T-helper 22 cell (primary cell): ENCODE measurements around the gene GRB7.

ENCODE experiments used
- DNase-seq: peaks from one replicate; pipeline ENCODE4 v3.0.0-alpha.2; 2020; ENCODE audit warnings: low read depth

The GRB7 gene

DNA sequence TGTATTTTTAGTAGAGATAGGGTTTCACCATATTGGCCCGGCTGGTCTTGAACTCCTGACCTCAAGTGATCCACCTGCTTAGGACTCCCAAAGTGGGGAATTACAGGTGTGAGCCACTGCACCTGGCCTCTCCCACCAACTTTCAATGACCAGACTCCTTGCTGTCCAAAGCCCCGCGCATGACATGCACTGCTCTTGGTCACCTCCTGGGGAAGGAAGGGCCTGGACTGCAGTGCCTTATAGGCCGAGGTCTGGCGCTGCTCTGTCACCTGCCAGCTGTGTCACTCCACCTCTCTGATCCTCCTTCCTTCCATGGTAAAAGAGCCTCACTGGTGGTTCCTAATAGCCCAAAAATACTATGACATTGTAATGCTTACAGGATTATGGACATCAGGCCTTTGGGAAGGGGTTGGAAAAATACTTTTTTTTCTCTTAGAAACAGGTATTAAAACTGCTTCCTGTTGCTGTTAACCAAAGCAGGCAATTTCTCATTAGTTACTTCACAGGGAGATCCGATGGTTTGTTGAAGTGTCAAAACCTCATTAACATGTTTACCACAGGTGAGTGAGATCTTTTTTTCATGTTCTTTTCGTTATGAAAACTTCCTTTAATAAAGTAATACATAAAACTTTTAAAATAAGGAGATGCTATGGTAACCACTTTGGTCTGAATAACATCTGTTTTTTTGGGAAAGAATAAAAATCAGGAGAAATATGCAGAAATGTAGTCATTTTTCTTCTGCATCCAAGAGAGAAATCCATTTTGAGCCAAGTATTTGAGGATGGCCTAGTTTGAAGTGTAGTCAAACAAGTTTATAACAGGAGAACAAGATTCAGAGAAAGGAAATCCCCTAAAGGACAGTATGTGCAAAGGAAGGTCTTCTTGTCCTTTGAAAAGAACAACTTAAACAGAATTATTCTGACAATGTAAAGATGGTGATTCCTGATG is 35.5 kb downstream of the GRB7 start:
- DNase-seq, result no peak

DNA sequence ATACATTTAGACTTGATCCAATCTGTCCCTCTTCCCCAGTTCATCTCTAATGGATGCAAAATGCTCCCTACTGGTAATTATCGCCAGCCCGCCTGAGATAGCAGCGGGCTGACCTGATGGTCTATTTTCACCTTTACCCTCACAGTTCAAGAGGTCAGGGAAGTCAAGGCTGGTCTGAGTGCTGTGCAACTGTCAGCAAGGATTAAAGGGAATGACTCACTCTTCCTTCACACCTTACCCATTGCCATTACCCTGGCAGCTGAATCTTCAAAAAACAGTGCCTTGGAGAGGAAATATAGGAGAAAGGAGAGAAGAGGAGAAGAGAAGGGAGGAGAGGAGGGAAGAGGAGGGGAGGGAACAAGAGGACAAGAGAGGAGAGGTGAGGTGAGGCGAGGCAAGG is 36.3 kb downstream of the GRB7 start:
- DNase-seq, result no peak

DNA sequence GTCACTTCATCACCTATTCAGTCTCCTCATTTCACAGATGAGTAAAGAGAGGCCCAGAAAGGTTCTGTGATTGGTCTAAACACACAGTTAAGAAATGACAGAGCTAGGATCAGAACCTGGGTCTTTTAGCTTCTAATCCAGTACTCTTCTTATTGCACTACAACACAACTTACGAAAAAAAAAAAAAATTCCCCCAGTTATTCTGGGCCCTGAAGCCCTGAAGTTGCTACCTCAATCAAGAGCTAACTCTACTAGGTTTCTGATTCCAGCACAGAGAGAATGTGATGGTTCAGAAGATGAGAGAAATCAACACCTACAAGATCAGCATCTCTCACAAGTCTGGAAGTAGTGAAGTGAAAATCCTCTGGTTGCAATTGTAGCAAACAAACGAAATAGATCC is 37.3 kb downstream of the GRB7 start:
- DNase-seq, result no peak

DNA sequence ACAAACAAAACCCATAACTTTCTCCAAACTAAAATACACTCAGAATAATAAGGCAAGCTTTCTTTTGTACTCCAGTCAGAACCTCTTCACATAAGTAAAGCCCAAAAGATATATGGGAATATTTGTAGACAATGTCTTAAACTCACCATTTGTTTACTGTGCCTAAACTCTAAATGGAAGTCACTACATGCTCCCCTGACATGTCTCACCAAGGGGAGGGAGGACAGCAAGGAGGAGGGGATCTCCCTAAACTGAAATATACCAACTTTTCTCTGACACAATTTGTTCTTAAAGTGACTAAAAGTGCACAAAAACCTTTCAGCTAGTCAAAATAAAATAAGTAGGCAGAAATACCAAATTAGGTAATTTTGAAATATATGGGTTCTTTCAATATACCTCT is 38.5 kb downstream of the GRB7 start:
- no peak for DNase-seq

DNA sequence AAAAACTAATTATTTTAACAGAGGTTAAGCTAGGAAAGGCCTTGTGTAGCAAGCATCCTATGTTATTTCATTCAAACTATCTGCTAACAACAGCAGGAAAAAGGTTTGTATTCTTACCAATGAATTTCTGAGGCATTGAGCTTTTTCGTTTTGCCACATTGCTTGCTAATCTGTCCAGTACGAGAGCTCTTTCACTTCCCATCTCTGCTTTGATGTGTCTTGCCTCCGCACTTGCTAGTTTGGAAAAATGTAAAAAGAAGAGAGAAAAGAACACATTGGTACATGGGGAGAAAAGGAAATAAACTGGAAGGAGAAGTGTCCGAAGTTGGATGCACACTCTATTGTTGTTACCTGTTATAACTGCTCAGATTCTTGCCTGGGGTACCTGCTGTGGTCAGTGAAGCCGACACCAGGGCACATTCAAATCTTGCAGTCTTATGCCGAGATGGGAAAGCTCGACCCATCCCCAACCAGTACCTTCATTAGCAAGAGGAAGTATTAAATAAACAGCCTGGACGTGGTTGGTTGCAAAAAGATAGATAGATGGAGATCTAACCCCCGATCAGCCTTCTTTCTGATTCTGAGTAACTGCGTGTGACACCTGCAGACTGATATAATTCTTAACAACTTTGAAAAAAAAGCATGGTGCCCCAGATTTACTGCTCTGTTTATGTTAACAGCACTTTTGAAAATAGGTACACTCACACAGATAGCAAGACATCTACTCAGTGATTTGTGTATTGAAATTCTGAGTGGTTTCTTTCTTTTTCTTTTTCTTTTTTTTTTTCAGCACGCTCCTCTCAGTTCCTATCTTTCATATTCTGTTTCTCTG is 40.0 kb downstream of the GRB7 start:
- no peak for DNase-seq

DNA sequence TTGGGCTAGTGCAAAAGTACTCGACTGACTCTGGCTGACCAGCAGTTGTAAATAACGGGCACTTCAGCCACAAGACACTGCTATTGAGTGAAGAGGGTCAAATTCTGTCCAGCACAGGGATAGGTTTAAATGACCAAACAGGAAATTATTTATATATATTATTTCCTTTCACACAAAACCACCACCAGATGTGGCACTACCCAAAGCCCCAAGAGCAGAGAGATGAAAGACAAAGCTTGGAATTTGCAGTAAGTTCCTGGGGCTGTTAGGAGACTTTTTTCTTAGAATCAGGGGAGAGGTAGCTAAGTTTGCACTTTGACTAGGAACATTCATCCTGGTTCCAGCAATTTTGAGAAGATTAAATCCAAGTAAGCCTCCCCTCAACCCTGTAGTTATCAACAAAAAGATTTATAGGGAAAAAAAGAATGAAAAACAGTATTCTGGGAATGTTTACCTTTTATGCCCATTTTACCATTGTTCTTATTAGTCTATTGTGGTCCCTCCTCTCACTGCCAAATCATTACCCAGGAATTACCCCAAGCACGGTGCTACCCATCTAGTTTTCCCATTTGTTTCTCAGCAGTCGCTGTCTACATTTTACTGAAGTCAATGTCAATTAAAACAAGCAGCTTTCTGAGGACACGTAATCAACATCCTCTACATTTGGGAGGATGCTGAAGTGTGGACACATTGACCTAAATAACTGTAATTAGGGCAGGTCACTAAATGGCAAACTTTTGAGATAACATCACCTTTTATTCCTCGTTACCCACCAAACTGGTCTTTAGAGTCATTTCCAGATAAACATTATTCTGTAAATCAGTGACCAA is 43.5 kb downstream of the GRB7 start:
- no peak for DNase-seq

DNA sequence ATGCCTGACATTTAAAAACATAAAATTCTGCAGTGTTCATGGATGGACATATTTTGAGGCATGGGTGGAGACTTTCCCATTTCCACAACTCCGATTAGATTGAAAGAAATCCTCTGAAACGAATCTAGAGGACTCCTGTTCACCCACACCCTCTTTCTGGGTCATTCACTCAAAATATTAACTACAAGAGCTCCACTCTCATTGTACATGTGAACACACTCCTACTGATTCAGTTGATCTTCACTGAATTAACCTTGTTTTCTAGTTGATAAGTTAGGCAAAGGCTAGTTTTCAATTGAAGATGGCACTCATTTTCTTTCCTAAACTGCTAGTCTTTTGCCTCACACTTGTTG is 44.1 kb downstream of the GRB7 start:
- DNase-seq, result no peak

DNA sequence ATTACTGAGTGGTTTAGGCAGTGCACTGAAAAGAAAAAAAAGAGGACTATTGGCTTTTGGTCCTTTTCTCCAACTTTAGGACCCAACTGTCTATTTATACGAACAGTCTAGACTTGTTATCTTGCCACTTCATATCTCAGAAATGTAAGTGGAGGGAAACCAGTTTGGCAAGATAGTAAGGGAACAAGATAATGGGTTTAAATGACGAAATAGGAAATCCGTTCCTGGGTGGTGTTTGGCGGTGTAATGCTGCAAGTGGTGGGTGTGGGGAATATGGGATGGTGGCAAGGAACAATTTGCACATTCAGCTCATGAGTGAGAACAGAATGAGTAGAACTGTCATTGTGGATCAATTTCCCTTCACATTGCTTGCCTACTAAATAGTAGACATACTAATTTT is 44.7 kb downstream of the GRB7 start:
- DNase-seq, result no peak

DNA sequence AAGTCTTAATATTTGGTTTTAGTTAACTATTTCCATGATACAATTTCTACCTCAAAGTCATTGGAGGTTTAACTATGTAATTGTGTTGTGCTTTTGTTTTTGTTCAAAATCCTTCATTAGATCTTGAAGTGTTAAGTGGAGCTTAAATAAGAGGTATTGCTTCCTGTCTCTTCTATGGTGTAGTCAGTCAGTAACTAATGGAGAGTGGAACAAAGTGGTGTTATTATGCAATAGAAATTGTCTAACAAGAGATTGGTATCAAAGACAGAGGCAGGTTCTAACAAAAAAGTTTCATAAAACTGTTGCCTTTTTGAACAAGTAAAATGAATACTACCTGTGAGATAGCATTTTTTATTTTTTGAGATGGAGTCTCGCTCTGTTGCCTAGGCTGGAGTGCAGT is 45.2 kb downstream of the GRB7 start:
- DNase-seq, result no peak

DNA sequence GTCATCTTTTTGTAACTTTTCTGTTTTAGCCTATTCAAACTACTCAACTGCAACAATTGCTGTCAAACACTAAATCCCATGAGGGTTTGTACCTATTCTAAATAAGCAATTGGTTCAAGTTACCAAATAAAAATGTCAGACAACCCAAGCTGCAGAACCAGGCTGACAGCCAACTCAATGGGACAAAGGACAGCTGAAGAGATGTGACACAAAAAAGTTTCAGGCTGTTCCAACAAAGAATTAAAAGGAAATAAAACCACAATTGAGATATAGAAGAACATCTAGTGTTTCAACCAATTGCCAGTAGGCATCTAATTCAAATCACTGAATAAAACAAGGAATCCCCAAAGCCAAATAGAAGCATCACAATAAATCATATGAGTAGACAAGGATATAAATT is 49.3 kb downstream of the GRB7 start:
- no peak for DNase-seq

DNA sequence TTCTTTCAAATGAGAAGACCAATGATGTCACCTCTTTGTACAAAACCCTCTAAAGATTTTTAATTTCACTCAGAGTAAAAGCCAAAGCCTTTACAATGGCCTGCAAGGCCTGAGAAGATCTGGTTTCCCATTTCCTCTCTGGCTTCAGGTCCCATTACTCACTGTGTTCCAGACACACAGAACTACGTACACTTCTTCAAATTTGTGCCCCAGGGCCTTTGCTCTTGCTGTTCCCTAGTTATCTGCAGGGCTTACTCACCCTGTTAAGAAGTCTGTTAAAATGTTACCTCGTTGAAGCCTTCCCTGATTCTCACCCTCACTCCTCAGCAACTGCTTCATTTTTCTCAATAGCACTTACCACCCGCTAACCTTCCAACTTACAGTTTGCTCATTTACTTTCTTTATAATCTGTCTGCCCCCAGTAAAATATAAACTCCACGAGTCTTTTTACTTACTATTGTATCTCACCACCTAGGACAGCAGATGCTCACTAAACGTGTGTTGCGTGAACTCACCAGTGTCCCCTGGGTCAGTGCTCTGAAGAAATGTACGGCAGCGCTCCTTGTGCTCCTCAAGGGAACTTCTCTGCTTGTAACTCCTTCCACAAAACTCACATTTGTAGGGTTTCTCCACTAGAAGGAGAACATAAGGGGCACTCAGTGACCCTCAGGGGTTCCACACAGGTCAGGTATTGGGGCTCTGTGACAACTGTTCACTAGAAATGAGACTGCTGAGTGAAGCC is 50.2 kb downstream of the GRB7 start:
- DNase-seq, result no peak

DNA sequence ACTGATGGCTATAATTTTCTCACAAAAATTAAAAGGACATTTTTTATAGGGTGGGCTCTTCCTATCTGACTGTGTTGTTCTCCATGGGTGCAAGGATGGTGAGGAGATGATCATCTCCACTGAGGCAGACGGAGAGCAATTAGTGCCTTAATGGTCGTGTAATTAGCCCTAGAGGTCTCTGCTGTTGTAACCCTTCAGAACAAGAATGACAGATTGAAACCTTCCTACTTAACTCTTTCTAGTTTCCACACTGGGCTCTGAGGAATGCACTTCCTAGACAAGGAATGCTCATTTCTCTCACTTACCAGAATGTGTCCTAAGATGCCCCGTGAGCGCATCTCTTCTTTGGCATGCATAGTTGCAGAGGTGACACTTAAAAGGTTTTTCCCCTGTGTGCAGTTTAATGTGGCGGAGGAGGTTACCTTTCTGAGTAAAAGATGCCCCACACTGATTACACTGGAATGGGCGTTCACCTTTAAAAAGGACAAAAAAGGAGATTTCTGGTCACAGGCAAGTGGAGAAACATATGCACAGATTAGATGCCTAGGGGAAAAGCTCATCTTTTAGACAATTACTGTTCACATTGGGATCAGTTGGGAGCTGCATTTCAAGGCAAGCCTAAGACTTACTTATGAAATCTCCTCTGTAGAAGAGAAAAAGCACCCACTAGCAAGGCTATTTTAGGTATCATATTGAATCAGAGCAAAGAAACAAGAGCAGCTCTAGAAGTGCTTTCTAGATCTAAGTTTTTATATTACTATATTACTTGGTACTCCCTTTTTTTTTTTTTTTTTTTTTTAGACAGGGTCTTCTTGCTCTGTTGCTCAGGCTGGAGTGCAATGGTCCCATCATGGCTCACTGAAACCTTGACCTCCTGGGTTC is 53.6 kb downstream of the GRB7 start:
- DNase-seq, result peak; percentile 29

DNA sequence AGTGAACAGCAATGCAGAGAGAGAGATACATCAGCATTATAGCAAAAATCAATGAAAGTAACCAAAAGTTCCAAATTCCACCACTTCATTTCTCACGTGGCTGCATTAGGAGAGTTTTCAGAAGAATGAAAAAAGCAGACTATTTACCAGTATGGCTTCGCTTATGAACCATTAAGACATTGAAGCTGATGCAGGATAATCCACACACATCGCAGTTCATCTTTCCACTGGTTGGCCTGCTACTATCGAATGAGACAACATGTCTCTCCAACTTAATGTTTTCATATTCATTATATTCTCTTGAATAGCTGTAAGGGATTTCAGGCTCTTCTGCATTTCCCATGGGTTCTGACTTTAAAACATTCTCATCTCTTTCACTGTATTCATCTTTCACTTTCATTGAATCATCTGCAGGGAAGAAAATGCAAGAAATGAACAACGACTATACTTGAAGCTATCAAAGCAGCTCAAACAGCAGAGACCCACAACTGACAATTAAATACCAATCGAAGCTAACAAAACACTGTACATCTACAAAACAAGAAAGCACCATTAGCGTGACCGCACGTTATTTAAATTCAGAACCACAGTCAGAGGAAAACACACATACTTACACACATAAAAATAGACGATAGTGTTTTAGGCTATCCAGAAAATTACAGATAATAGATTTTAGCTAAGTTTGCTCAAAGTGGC is 54.9 kb downstream of the GRB7 start:
- no peak for DNase-seq

DNA sequence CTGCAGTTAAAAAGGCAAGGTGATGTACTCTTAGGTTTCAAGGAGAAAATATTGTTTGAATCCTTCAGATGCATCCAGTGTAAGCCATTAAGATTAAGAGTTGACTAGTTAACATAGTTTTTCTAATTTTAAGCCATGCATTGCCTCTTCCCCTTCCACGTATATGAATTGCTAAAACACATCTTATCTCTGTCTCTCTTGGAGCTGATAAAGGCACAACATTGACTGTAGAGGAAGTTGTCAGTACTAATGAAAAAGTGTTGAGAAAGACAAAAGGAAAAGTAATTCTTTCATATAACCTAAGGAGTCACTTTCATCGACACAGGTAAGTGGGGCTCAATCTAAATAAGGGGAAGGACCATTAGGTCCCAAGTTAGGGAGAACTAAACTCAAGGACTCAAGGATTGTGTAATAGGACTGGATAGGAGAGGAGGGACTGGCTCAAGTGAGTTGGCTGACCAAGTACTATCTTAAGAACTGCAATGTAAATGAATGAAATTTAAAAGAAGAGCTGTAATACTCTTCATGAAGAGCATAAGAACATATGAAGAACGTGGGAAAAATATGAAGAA is 55.6 kb downstream of the GRB7 start:
- no peak for DNase-seq

DNA sequence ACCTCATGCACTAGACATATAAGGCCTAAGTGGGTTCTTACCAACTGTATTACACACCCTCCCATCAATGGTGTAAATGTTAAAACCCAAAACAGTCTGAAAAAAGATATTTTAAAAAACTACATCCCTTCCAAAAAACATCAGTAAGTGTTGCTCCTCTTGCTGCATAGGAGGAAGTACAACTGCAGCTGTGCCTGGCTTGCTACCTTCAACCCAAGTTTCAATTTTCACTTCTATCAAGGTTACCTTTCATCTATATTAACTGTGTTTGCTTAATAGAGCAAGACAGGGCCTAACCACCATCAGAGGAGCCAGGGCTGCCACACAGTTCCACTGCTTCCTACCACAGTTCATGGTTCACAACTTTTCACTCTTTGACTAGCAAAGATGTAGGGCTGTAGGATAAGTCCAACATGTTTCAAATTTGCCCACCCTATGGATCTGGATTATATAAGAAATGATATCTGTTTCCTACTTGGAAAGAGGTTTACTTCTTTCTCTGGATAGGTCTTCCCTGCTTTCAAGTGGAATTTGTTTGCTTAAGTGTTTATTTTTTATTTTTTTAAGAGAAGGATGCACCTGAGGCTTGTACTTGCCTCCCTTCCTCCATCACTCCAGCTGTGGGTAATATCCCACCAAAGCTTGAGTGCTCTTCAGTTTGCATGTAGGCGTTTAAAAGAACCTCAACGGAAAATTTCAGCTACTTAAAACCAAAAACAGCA is 56.7 kb downstream of the GRB7 start:
- peak; percentile 13 for DNase-seq
